HepG2 (cell line): ENCODE data around the gene KRTAP5-9. TPM values are rescaled to one million over a fixed set of nuclear protein-coding genes. Genes with fewer than 3 reads are reported as not detected.
A peak's percentile ranks its signal among the peaks of the same experiment; 100 is the strongest.

Experiments
- AFF4 ChIP-seq: sonication (generic); formaldehyde crosslinking; IDR thresholded peaks from 2 replicates; pipeline ENCODE4 v1.4.0; 2020; ENCODE audit warnings: missing genetic modification reagents
- ELF3 ChIP-seq: IDR thresholded peaks from 2 replicates; pipeline ENCODE4 v1.6.1; 2016; ENCODE audit warnings: missing genetic modification reagents, missing compliant biosample characterization
- GATAD2A ChIP-seq: IDR thresholded peaks from 2 replicates; pipeline ENCODE4 v1.6.1; 2016
- MED1 ChIP-seq: sonication (generic); formaldehyde crosslinking; IDR thresholded peaks from 2 replicates; pipeline ENCODE4 v1.4.0; 2020; ENCODE audit warnings: missing genetic modification reagents
- NONO ChIP-seq, 2 experiments: fragments of 450-650 bp in 1 of 2; sonication (generic) in 1 of 2; formaldehyde crosslinking in 1 of 2; IDR thresholded peaks in 1 of 2; conservative IDR thresholded peaks in 1 of 2; 2 replicates each; pipeline versions ENCODE4 v1.6.1 to v1.8.0; 2017 to 2022; ENCODE audit warnings: mild to moderate bottlenecking in 1 of 2, missing genetic modification reagents in 1 of 2, moderate library complexity in 1 of 2
- RAD21 ChIP-seq: fragments of 450-650 bp; formaldehyde crosslinking; IDR thresholded peaks from 2 replicates; pipeline ENCODE4 v1.5.0; 2020; ENCODE audit warnings: mild to moderate bottlenecking
- SMC3 ChIP-seq: IDR thresholded peaks from 2 replicates; pipeline ENCODE4 v1.6.1; 2011; ENCODE audit warnings: low read length, improper control_type of control experiment
- ZNF235 ChIP-seq: sonication (generic); formaldehyde crosslinking; IDR thresholded peaks from 2 replicates; pipeline ENCODE4 v1.8.1; 2023; ENCODE audit warnings: mild to moderate bottlenecking, missing genetic modification reagents, borderline replicate concordance
- ZNF512 ChIP-seq: sonication (generic); formaldehyde crosslinking; IDR thresholded peaks from 2 replicates; pipeline ENCODE4 v1.4.0; 2020; ENCODE audit warnings: mild to moderate bottlenecking, missing genetic modification reagents
- ZNF574 ChIP-seq: sonication (generic); formaldehyde crosslinking; IDR thresholded peaks from 2 replicates; pipeline ENCODE4 v1.4.0; 2020; ENCODE audit warnings: missing genetic modification reagents
- polyA plus RNA-seq, 8 experiments: library from polyadenylated mRNA; depleted of rRNA in 3 of 8; stranded (reverse) in 7 of 8; unstranded in 1 of 8; fragments of >200 nt; fragmentation: Illumina TruSeq in 4 of 8; extraction: Trizol in 4 of 8; gene quantifications; 2 replicates each; pipeline versions ENCODE4 v1.2.1 to v1.2.3, GENCODE V29; 2011 to 2016; ENCODE audit warnings: low read depth in 4 of 8, missing spikeins in 1 of 8, mixed read lengths in 1 of 8; ENCODE audit not compliant: insufficient read depth in 1 of 8
- total RNA-seq, 5 experiments: library from RNA; depleted of rRNA; stranded (reverse); fragments of >200 nt; fragmentation: Illumina TruSeq; extraction: Trizol; gene quantifications; 2 replicates each; pipeline ENCODE4 v1.2.3, GENCODE V29; 2016; ENCODE audit warnings: low read depth in 1 of 5

KRTAP5-9 gene
- total and polyA plus RNA-seq, 2 of the 13 experiments (the other 11 are each of a cell fraction or from before 2014, with no cell fraction given), result 0.09 TPM; not detected in 1

GRCh38 chr11:71563406-71563805 is 15.2 kb downstream of the KRTAP5-9 start (continued):
- TF ChIP-seq RAD21 (peak; percentile 54), ZNF512 (CRISPR knock-in tag) (peak; percentile 93), AFF4 (CRISPR knock-in tag) (no peak), MED1 (CRISPR knock-in tag) (0 out of 2 replicates have a peak, but pooled peaks have one; percentile 37), ELF3 (CRISPR knock-in tag) (peak; percentile 44; the same call in 1 of the 2 replicates), ZNF574 (CRISPR knock-in tag) (0 out of 2 replicates have a peak, but pooled peaks have one; percentile 28), ZNF235 (CRISPR knock-in tag) (no peak), SMC3 (peak; percentile 77), GATAD2A (CRISPR knock-in tag) (0 out of 2 replicates have a peak, but pooled peaks have one; percentile 19), NONO (IDR thresholded peaks at IDR 0.05) (no peak), NONO (CRISPR knock-in tag; conservative IDR thresholded peaks at IDR 0.05) (0 out of 2 replicates have a peak, but pooled peaks have one; percentile 42)
- TF ChIP-seq, all 625 proteins: peak for 18
